Stimulated activated CD4-positive, alpha-beta T cell treated with anti-CD3 and anti-CD28 coated beads, TNF-alpha, amount 100 ng/mL, for 24 hours (primary cell): ENCODE results near the gene METTL1.
"Not testable (repeated sequence)": the region's sequence is repeated elsewhere in the genome, so short reads cannot be mapped to it uniquely, and the experiment has no call there.

ENCODE experiments used
- DNase-seq, 3 experiments: peaks; one replicate each; pipeline ENCODE4 v3.0.0-alpha.2; 2020; ENCODE audit warnings: low read depth in 3 of 3

The METTL1 gene

GRCh38 chr12:57771873-57772428 lies at the start of gene METTL1:
METTL1 (minus strand) TSS chr12:57772105; CDS start chr12:57772083, 22 bp downstream.
- peak; percentile 86 to 95 (median 92) for DNase-seq

- not testable (repeated sequence) for DNase-seq
These were observed 49.1 kb upstream of the METTL1 start for GRCh38 chr12:57821015-57821414.

- DNase-seq, result not testable (repeated sequence)
These were observed 48.2 kb upstream of the METTL1 start for GRCh38 chr12:57820119-57820518.

DNA sequence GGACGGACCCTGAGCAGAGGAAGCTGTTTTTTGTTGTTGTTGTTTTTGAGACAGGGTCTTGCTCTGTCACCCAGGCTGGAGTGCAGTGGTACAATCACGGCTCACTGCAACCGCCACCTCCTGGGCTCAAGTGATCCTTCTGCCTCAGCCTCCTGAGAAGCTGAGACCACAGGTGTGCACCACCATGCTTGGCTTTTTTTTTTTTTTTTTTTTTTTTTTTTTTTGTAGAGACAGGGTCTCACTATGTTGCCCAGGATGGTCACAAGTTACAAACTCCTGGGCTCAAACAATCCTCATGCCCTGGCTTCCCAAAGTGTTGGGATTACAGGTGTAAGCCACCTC lies 46.1 kb upstream of the METTL1 start:
- DNase-seq, result not testable (repeated sequence)

GRCh38 chr12:57817261-57817989 lies 45.5 kb upstream of the METTL1 start:
- DNase-seq, result no peak

GRCh38 chr12:57816855-57817151 lies 44.9 kb upstream of the METTL1 start:
- DNase-seq, result no peak

DNA sequence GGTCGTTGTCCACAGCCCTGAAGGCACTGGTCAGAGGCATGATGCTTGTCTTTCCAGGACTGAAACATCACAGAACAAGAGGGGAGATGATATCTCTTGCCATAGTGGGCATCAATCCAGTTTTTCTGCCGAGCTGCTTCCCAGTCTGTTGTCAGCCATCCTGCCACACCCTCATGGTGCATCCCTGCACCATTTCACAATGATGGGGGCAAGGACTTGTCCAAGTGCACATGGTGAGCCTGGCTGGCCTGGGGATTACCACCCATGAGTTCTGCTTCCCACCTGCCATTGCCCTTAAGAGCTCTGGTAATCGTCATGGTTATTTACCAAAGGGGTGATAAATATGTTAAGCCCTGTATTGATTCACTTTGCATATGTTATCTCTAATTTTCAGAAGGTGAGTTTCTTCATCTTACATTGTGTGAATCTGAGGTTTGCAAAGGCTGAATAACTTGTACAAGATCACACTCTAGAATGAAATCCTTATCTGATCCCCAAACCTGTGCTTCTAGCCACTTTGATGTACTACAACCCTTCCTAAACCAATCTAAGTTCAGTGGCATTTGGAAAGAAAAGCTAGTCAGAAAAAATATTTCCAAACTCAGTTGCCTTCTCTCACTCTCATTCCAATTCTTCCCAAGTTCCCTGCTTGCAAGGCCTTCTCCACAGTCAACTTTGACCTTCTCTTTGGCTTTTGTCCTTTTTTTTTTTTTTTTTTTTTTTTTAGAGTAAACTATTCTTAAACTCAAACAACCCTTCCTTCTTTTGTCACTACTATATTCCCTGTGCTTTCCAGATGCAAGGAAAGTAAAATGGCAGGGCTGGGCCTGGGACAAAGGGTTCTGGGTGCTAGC lies 44.3 kb upstream of the METTL1 start:
- no peak for DNase-seq

DNA sequence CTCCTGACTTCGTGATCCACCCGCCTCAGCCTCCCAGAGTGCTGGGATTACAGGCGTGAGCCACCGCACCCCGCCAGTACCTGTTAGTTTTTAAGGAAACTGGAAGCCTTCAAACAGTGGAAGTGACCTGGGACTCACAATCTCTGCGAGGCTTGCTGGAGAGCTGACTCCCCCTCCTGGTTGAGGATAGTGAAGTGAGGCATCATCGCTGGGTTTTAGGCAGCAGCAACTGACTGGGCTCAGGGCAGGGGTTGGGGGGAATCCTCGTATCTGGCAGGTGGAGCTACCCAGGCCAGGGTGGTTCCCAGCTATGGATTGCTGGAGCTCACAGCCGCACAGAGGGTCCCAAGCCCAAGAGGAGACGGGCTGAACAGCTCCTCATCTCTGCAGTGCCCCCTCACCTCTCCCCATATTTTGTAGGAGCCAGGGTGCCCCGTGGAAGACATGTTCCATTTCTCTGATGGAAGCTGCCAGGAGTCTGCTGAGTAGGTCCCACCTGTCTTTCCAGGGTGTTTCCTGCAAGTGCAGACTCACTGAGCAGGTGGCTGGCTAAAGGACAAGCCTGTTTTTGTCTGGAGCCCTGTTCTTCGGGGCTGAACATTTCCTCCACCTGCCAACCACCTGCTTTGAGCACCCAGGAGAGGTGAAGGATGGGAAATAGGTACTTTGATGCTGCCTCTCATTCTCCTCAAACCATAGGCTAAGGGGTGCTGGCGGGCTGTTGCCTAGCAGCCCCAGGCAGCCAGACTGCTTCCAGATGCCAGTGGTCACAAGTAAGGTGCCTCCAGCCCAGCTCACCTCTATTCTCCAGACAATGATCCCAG lies 43.5 kb upstream of the METTL1 start:
- DNase-seq, result no peak

DNA sequence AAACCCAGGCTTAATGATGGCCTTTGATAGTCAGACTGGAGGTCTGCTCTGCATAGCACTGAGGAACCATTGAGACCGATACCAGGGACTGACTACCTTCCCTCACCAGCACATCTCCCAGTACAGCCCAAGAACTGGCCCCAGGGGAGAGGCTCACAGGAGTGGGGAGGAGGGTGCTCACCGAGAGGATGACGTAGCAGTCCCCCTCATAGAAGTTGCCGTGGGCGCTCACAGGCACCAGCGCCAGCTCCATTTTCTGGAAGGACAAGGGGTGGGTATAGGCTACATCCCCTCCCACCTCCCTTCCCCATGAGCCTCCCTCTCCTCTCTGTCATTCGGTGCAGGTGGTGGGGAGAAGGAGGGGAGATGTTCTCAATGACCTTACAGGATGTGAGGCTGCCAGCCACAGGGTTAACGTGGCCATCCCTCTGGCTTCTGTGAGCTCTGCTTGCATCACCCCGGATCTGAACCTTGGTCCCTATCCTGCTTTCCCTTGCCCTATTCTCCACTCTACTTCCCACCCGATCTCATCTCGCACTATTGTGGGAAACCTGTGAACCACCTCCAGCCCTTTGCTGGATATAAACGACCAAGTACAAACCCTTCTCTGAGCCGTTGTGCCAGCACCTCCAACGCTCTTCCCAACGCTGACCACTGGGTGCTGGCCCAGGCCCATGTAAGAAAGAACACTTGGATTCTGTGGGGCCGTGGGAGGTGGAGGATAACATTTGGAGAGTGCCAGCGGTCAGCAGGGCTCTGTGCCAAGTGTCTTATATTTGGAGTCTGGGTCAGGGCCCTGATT lies 42.3 kb upstream of the METTL1 start:
- no peak for DNase-seq

- no peak for DNase-seq
These were observed 41.4 kb upstream of the METTL1 start for GRCh38 chr12:57813111-57813970.

GRCh38 chr12:57811028-57811755 lies 39.3 kb upstream of the METTL1 start:
- no peak for DNase-seq

- no peak for DNase-seq
These were observed 38.5 kb upstream of the METTL1 start for GRCh38 chr12:57810450-57810849.

- DNase-seq, result no peak
These were observed 37.5 kb upstream of the METTL1 start for GRCh38 chr12:57809425-57809824.

DNA sequence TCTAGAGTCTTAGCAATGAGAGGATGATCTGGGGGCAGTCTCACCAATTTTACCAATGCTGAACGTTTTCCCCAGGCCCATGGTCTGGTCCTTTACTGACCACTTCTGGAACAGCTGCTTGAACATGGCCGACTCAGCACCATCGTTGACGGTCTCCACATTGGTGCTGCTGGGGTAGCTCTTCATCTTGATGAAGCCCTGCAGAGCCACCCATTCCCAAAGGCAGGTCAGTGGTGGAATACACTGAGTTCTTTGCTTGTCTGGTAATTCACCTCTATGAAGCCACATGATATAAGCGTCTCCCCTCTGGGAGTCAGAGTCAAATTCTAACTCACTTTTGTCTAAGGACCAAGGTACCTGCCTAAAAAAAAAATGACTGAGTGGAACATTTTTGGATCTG lies 36.4 kb upstream of the METTL1 start:
- DNase-seq, result no peak

DNA sequence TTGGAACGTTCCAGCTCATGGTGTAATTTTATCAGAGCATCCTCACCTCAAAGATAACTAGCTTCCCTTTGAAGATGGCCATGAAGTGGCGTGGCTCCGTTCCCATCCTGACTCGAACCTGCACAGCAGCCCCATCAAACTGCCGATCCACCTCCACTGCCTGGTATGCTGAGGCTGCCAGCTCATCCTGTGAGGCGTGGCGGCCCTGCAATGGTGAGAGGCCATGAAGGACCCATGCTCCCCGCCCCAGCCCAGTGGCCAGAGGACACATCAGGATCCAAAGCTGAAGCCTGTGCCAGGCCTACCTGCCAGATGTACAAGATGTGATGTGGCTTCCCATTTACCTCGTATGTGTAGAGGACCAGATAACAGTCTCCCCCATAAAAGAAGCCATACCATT lies 35.4 kb upstream of the METTL1 start:
- no peak for DNase-seq

GRCh38 chr12:57806677-57807076 lies 34.8 kb upstream of the METTL1 start:
- no peak for DNase-seq

GRCh38 chr12:57803319-57803893 lies 31.5 kb upstream of the METTL1 start:
- DNase-seq, result peak in 1 of 3 experiments; percentile 15

DNA sequence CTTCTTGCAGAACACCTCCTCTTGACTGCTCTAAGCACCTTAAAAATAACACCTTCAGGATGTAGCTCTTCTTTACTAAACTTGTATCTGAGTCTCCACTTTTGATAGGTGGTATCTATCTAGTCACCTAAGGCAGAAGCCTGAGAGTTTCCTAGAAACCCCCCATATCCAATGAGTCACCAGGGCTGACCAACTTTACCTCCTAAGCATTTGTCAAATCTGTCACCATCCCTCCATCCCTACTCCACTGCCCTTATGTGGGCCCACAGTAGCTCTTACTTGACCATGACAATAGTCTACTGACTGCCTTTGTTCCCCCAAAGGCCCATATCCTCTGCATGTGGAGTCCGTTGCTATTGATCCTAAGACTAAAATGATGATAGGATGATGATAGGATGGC lies 30.7 kb upstream of the METTL1 start:
- no peak for DNase-seq

GRCh38 chr12:57800965-57801364 lies 29.1 kb upstream of the METTL1 start:
- DNase-seq, result no peak
